NK-92 (cell line): ENCODE measurements around the gene TYSND1.
A peak's percentile ranks its signal among the peaks of the same experiment; 100 is the strongest.
"Not testable (repeated sequence)": the region's sequence is repeated elsewhere in the genome, so short reads cannot be mapped to it uniquely, and the experiment has no call there.

ENCODE experiments used
- DNase-seq: peaks from one replicate; lab custom pipeline; 2025; ENCODE audit not compliant: unreplicated experiment; lab: John Stamatoyannopoulos, UW

TYSND1 gene

GRCh38 chr10:70146489-70147258 is at the start of gene TYSND1:
TSS of gene TYSND1 (minus strand) at chr10:70146700. CDS start at chr10:70146586, 114 bp downstream.
- DNase-seq: peak; percentile 56

GRCh38 chr10:70193391-70193844 is 46.9 kb upstream of the TYSND1 start:
- DNase-seq: no peak

- DNase-seq: no peak
Observed at GRCh38 chr10:70192326-70192968, 45.9 kb upstream of the TYSND1 start.

GRCh38 chr10:70191972-70192305 is 45.4 kb upstream of the TYSND1 start:
- DNase-seq: no peak

- DNase-seq: no peak
Observed at GRCh38 chr10:70191161-70191971, 44.9 kb upstream of the TYSND1 start.

- no peak for DNase-seq
Observed at GRCh38 chr10:70190581-70190980, 44.1 kb upstream of the TYSND1 start.

GRCh38 chr10:70190102-70190501 is 43.6 kb upstream of the TYSND1 start:
- no peak for DNase-seq

GRCh38 chr10:70188768-70189167 is 42.3 kb upstream of the TYSND1 start:
- DNase-seq: no peak

- no peak for DNase-seq
Observed at GRCh38 chr10:70186571-70186970, 40.1 kb upstream of the TYSND1 start.

- DNase-seq: no peak
Observed at GRCh38 chr10:70186090-70186489, 39.6 kb upstream of the TYSND1 start.

GRCh38 chr10:70183304-70183703 is 36.8 kb upstream of the TYSND1 start:
- DNase-seq: no peak

GRCh38 chr10:70179209-70179608 is 32.7 kb upstream of the TYSND1 start:
- DNase-seq: not testable (repeated sequence)

- DNase-seq: no peak
Observed at GRCh38 chr10:70178139-70178725, 31.7 kb upstream of the TYSND1 start.

GRCh38 chr10:70176441-70176840 is 29.9 kb upstream of the TYSND1 start:
- DNase-seq: no peak

GRCh38 chr10:70175516-70175915 is 29.0 kb upstream of the TYSND1 start:
- DNase-seq: no peak

- no peak for DNase-seq
Observed at GRCh38 chr10:70174058-70174741, 27.7 kb upstream of the TYSND1 start.

- no peak for DNase-seq
Observed at GRCh38 chr10:70169649-70170364, 23.3 kb upstream of the TYSND1 start.

- DNase-seq: no peak
Observed at GRCh38 chr10:70169011-70169410, 22.5 kb upstream of the TYSND1 start.

GRCh38 chr10:70167246-70167645 is 20.7 kb upstream of the TYSND1 start:
- DNase-seq: no peak

GRCh38 chr10:70166394-70166793 is 19.9 kb upstream of the TYSND1 start:
- DNase-seq: no peak
